GM23248 (cell line): ENCODE results near the gene MACF1. TPM values are rescaled to one million over a fixed set of nuclear protein-coding genes. Genes with fewer than 3 reads are reported as not detected.

ENCODE experiments used
- DNase-seq: peaks from one replicate; pipeline ENCODE4 v3.0.0-alpha.2; 2015
- H2AFZ ChIP-seq: fragments of 200-600 bp; sonication (generic); 2 replicates; pipeline ENCODE4 v1.6.1; 2016; ENCODE audit warnings: antibody characterized with exemption
- H3F3A ChIP-seq: fragments of 200-600 bp; sonication (generic); 2 replicates; pipeline ENCODE4 v1.6.1; 2016; ENCODE audit warnings: mild to moderate bottlenecking, antibody characterized with exemption, mixed run types; ENCODE audit not compliant: insufficient read depth
- H3K27ac ChIP-seq: fragments of 200-600 bp; sonication (generic); 2 replicates; pipeline ENCODE4 v1.5.1; 2016; ENCODE audit warnings: mild to moderate bottlenecking
- H3K27me3 ChIP-seq: fragments of 200-600 bp; sonication (generic); replicated peaks from 2 replicates; pipeline ENCODE4 v1.6.1; 2016; ENCODE audit warnings: mild to moderate bottlenecking; ENCODE audit not compliant: insufficient read depth
- H3K36me3 ChIP-seq: fragments of 200-600 bp; sonication (generic); 2 replicates; pipeline ENCODE4 v1.6.1; 2016; ENCODE audit warnings: low read depth, mild to moderate bottlenecking
- H3K4me1 ChIP-seq: fragments of 200-600 bp; sonication (generic); 2 replicates; pipeline ENCODE4 v1.6.1; 2016; ENCODE audit warnings: mild to moderate bottlenecking; ENCODE audit not compliant: insufficient read depth
- H3K4me2 ChIP-seq: fragments of 200-600 bp; sonication (generic); one replicate; pipeline ENCODE4 v1.6.1; 2016; ENCODE audit warnings: mild to moderate bottlenecking; ENCODE audit not compliant: unreplicated experiment
- H3K4me3 ChIP-seq: fragments of 200-600 bp; sonication (generic); 2 replicates; pipeline ENCODE4 v1.5.1; 2016; ENCODE audit warnings: mild to moderate bottlenecking
- H3K79me2 ChIP-seq: fragments of 200-600 bp; sonication (generic); 2 replicates; pipeline ENCODE4 v1.6.1; 2016; ENCODE audit warnings: mild to moderate bottlenecking; ENCODE audit not compliant: insufficient read depth
- H3K9ac ChIP-seq: fragments of 200-600 bp; sonication (generic); 2 replicates; pipeline ENCODE4 v1.6.1; 2016; ENCODE audit warnings: mild to moderate bottlenecking
- H3K9me2 ChIP-seq: fragments of 200-600 bp; sonication (generic); 2 replicates; pipeline ENCODE4 v1.6.1; 2016; ENCODE audit warnings: mixed run types, mild to moderate bottlenecking, moderate library complexity; ENCODE audit not compliant: insufficient read depth
- H3K9me3 ChIP-seq: fragments of 200-600 bp; sonication (generic); one replicate; pipeline ENCODE4 v1.6.1; 2017; ENCODE audit warnings: low read depth
- H4K20me1 ChIP-seq: fragments of 200-600 bp; sonication (generic); 2 replicates; pipeline ENCODE4 v1.6.0; 2016; ENCODE audit not compliant: insufficient read depth
- EZH2 ChIP-seq: fragments of 200-600 bp; sonication (generic); IDR thresholded peaks from 2 replicates; pipeline ENCODE4 v1.6.1; 2018; ENCODE audit warnings: antibody characterized with exemption, mild to moderate bottlenecking; ENCODE audit not compliant: insufficient read depth, poor library complexity, severe bottlenecking
- EZH2phosphoT487 ChIP-seq: fragments of 200-600 bp; sonication (generic); IDR thresholded peaks from 2 replicates; pipeline ENCODE4 v1.6.1; 2018; ENCODE audit warnings: antibody characterized with exemption, moderate library complexity, mild to moderate bottlenecking, low read depth; ENCODE audit not compliant: insufficient read depth
- WGBS, 2 experiments: methylation state at CpG; one replicate each; pipeline ENCODE4 v1.1.6; 2015 to 2017; ENCODE audit warnings: low lambda C conversion rate in 2 of 2, low coverage in 1 of 2; ENCODE audit errors: missing lambda C conversion rate in 2 of 2; 5-methylcytosine and 5-hydroxymethylcytosine counted together
- in situ Hi-C: fragments of 300-500 bp; cut with MboI; formaldehyde crosslinking; loops from 2 replicates; pipeline ENCODE4 v1.15.0; 2020
- polyA plus RNA-seq: library from polyadenylated mRNA; unstranded; fragments of >200 nt; fragmentation: Nextera tagmentation; extraction: Ambion mirVana; gene quantifications from 2 replicates; pipeline ENCODE4 v1.2.1, GENCODE V29; 2016
- total RNA-seq: library from RNA; depleted of rRNA; stranded (reverse); fragments of >200 nt; shearing (Covaris generic); gene quantifications from 2 replicates; pipeline ENCODE4 v1.2.3, GENCODE V29; 2014

The MACF1 gene
- total and polyA plus RNA-seq, 2 experiments from 2014 or later = 55.1 to 177 TPM

GRCh38 chr1:39398278-39399021 is 194.0 kb downstream of the MACF1 start:
- peak overlapping the region; percentile 88 for H3K27ac ChIP-seq
- no peaks in the 10 kb centered on the region for H3K36me3 ChIP-seq
- no peaks in the 10 kb centered on the region for H3K27me3 ChIP-seq
- peaks cover 84% of the 10 kb centered on the region for H3K4me1 ChIP-seq
- peak overlapping the region; percentile 40 for H3K4me3 ChIP-seq
- H3K79me2 ChIP-seq = peaks cover 88% of the 10 kb centered on the region
- H3K4me2 ChIP-seq = peak overlapping the region; percentile 64
- no peaks in the 10 kb centered on the region for H3K9me2 ChIP-seq
- DNase-seq = peak; percentile 98
- WGBS, 2 experiments = 19% methylated on average over 6 of the region's 6 CpGs
- in situ Hi-C loops = no loop called here
- H3K9ac ChIP-seq = peak overlapping the region; percentile 65
- H3K9me3 ChIP-seq = no peaks in the 10 kb centered on the region
- no peak overlapping the region for H2AFZ ChIP-seq
- TF ChIP-seq EZH2 (no peak), EZH2phosphoT487 (no peak)
- no peaks in the 10 kb centered on the region for H4K20me1 ChIP-seq
- H3F3A ChIP-seq = peaks cover 48% of the 10 kb centered on the region

GRCh38 chr1:39401106-39401505 is 196.6 kb downstream of the MACF1 start:
- H3K79me2 ChIP-seq = peaks cover 85% of the 10 kb centered on the region
- H3K4me1 ChIP-seq = peaks cover 72% of the 10 kb centered on the region
- no peak overlapping the region for H3K4me3 ChIP-seq
- no peak overlapping the region for H2AFZ ChIP-seq
- no peak overlapping the region for H3K4me2 ChIP-seq
- H4K20me1 ChIP-seq = no peaks in the 10 kb centered on the region
- in situ Hi-C loops = no loop called here
- H3K27ac ChIP-seq = 0 out of 2 replicates have a peak overlapping the region, but pooled peaks have one; percentile 11
- no peak overlapping the region for H3K9ac ChIP-seq
- WGBS, 2 experiments = 54 to 65% methylated on average over 2 of the region's 2 CpGs
- DNase-seq = no peak
- H3K9me2 ChIP-seq = no peaks in the 10 kb centered on the region
- no peaks in the 10 kb centered on the region for H3K9me3 ChIP-seq
- TF ChIP-seq EZH2 (no peak), EZH2phosphoT487 (no peak)
- H3K36me3 ChIP-seq = no peaks in the 10 kb centered on the region
- peaks cover 43% of the 10 kb centered on the region for H3F3A ChIP-seq
- H3K27me3 ChIP-seq = no peaks in the 10 kb centered on the region

- Histone ChIP-seq H3K4me3 (no peak overlapping the region), H3K9me3 (no peaks in the 10 kb centered on the region), H3K9ac (no peak overlapping the region; the same call in 1 of the 2 replicates), H2AFZ (no peak overlapping the region), H3F3A (peaks cover 45% of the 10 kb centered on the region), H3K27me3 (no peaks in the 10 kb centered on the region), H3K79me2 (peaks cover 75% of the 10 kb centered on the region), H3K9me2 (no peaks in the 10 kb centered on the region), H3K4me1 (peaks cover 59% of the 10 kb centered on the region), H3K4me2 (no peak overlapping the region), H4K20me1 (no peaks in the 10 kb centered on the region), H3K27ac (no peak overlapping the region), H3K36me3 (no peaks in the 10 kb centered on the region)
- DNase-seq = no peak
- whole genome bisulfite sequencing, 2 experiments = 68 to 72% methylated on average over 3 of the region's 3 CpGs
- in situ Hi-C loops = no loop called here
- TF ChIP-seq EZH2phosphoT487 (no peak), EZH2 (no peak)
Observed at GRCh38 chr1:39404876-39405275, 200.4 kb downstream of the MACF1 start.

- Histone ChIP-seq H3K9ac (no peak overlapping the region; the same call in none of the 2 replicates), H3K9me2 (no peaks in the 10 kb centered on the region), H4K20me1 (no peaks in the 10 kb centered on the region), H3K36me3 (no peaks in the 10 kb centered on the region), H3K27me3 (no peaks in the 10 kb centered on the region), H2AFZ (no peak overlapping the region), H3K79me2 (peaks cover 75% of the 10 kb centered on the region), H3K27ac (peak overlapping the region; percentile 74), H3K4me3 (no peak overlapping the region), H3F3A (peaks cover 46% of the 10 kb centered on the region), H3K4me1 (peaks cover 55% of the 10 kb centered on the region), H3K4me2 (peak overlapping the region; percentile 15), H3K9me3 (no peaks in the 10 kb centered on the region)
- 7 to 10% methylated on average over 2 of the region's 2 CpGs for WGBS, 2 experiments
- in situ Hi-C loops = no loop called here
- no peak for TF ChIP-seq EZH2phosphoT487
- no peak for TF ChIP-seq EZH2
- peak; percentile 44 for DNase-seq
Observed at GRCh38 chr1:39405358-39405757, 200.9 kb downstream of the MACF1 start.
